Glomerular visceral epithelial cell (primary cell): ENCODE data around the gene P4HA2.

Experiments used
- DNase-seq: peaks from one replicate; pipeline ENCODE4 v3.0.0-alpha.2; 2016; ENCODE audit errors: extremely low spot score

P4HA2 gene

GRCh38 chr5:132227485-132228240, at the start of gene P4HA2:
P4HA2 (minus strand) TSS chr5:132227853; CDS start chr5:132218626, 9,227 bp downstream.
- peak; percentile 86 for DNase-seq

DNA sequence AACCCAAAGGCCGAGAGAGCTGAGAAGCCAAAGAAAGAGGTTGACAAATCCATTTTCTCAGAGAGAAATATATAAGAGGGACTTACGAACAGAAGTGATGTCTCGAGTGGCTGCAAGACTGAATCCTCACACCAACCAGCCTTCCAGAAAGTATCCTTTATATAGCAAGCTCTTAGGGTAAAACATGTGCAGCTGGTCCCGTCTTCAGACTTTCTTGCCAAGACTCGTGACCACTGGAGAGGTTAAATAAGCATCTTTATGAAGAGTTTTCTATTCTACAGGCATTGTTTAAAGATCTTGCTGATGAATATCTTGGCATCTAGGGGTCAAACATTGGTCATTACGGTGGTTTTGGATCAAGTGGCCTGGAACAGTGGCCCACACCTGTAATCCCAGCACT, 49.6 kb upstream of the P4HA2 start:
- DNase-seq, result no peak

GRCh38 chr5:132275367-132276220, 47.9 kb upstream of the P4HA2 start:
- no peak for DNase-seq

- no peak for DNase-seq
Observed at GRCh38 chr5:132274050-132274792, 46.6 kb upstream of the P4HA2 start.

DNA sequence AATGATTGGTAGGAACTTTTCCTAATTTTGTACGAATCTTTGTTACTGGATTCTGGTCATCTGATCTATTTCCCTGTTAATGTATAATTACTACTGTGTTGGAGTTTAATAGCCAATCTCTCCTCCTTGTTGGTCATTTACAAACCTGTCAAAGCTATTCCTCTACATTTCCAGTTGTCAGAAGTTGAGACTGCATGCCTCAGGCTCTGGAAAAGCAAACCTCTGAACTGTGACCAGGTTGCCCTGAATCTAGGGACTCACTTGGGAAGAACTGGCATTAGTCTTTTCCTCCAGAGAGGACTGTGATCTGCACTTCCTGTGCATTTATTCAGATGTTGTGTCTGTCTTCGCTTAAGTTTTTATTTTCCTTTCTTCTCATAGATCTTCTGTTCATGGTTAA, 46.0 kb upstream of the P4HA2 start:
- no peak for DNase-seq

DNA sequence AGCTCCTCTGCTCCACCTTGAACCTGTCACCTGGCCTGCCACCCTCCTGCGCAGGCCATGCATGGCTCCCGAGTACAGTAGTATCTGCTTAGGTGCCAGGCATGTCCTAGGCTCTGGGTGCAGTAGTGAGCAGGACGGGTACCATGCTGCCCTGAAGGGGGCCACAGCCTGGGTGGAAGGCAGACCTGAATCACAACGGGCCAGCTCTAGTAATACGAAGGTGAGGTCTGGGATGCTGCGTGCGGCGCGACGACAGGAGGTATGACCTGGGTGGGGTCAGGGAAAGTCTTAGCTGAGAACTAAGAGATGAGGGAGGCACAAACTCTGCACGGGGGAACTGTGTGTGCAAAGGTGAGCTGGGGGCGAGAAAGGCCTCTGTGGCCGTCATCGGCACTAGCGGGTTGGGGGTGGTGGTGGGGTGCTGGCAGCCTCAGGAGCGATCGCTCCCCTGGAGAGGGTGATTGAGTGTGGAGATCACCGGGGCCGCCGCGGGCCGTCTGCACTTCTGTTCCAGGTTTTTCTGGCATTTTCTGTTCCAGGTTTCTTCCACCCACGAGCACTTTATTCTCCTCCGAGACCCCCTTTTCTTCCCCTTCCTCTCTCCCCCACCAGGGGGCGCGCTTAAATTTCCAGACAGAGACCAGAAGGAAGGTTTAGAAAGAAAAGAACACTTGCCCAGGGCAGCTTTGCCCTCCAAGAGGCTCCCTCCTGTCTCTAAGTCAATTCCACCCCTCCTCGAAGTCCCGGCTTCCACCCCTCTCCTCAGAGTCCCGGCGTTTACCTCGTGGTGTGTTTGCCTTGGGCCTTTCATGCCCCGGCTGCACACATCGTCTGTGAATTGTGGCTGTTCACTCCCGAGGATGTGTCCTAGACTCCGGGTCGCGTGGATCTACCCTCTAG, 44.9 kb upstream of the P4HA2 start:
- DNase-seq, result peak; percentile 78

DNA sequence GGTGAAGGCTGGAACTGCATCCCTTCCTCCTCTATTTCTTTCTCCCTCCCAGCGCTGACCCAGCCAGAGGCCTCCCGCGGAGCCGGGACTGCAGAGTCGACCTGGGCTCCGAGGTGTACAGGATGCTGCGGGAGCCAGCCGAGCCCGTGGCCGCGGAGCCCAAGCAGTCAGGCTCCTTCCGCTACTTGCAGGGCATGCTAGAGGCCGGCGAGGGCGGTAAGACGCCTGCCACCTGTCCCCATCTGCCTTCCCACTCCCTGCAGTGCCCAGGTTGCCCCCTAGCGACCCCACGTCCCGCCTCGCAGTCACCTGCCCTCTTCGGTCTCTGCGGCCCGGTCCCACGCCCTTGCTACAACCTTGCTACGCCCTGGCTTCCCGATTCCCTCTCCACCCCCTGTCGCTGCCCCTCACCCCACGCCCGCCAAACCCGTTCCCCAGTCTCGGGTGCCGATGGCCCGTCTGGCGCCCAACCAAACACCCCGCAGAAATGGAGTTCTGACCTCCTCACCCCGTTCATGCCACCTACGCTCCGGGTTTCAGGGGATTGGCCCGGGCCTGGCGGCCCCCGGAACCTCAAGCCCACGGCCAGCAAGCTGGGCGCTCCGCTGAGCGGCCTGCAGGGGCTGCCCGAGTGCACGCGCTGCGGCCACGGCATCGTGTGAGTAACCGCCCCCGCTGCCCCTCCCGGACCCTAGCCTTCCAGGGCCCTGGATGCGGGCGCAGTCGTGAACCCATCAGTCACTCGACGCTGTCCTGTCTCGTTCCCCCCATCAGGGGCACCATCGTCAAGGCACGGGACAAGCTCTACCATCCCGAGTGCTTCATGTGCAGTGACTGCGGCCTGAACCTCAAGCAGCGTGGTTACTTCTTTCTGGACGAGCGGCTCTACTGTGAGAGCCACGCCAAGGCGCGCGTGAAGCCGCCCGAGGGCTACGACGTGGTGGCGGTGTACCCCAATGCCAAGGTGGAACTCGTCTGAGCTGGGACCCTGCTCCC, 43.9 kb upstream of the P4HA2 start:
- DNase-seq, result no peak

- no peak for DNase-seq
Observed at GRCh38 chr5:132270706-132271105, 43.1 kb upstream of the P4HA2 start.

GRCh38 chr5:132270335-132270665, 42.6 kb upstream of the P4HA2 start:
- no peak for DNase-seq

DNA sequence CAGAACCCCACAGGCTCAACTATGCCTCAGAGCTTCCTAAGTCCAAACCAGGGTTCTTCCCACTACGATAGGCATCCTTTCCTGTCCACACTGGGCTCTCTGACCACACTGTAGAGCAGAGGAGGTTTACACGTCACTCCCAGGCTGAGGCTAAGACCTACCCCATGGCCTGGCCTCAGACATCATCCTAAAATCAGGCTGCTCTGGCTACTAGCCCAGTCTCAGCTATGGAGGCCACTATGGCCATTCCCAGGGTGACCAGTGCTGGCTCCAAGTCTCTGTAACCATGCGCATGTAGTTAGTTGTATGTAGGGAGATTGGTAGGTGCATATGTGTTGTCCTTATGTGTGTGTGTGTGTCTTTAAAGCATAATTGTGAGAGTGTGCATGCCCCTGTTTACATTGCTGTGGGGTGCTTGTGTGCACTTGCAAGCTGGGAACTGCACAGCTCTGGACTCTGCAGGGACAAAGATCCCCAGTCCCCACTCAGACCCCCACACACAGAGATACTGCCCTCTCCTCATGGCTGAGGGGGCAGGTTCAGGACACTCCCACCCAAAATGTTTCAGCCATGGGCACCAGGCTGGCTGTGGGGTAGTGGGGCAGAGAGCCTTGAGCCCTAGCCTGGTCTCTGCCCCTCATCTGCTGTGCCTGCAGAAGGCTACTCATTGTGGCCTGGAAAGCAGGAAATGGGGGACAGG, 42.1 kb upstream of the P4HA2 start:
- no peak for DNase-seq

DNA sequence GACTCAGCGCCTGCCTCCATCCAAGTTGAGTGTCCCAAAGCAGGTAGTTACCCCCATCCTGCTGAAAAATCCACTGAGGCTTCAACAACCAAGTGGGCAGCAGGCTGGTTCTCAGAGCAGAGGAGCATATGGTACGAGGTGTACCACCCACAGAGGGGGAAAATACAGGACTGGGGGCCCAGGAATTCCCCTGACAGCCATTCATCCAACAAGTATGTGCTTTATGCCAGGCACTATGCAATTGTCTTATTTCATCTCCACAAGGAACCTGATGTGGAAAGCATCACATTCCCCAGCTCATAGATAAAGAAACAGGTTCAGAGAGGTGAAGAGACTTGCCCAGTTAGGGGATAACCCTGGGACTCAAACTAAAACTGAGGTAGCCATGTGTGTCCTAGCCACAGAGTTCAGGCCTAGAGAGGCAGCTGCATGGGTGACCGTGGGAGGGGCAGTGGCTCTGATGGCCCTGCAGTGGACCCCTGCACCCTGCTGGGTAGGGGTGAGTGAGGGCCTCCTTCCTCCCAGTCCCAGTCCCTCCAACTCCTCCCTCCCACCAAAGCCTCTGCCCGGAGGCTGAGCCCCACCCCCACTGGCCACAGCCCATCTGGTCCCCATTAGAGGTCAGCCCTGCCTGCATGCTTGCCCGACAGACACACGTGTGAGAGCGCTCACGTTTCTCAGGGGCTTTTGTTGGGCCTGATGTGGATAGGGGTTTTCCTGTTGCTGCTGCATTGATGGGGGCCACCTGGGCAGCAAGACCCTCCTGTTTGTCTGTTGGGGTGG, 41.3 kb upstream of the P4HA2 start:
- DNase-seq, result peak; percentile 91

GRCh38 chr5:132267931-132268768, 40.5 kb upstream of the P4HA2 start:
- DNase-seq, result no peak

- no peak for DNase-seq
Observed at GRCh38 chr5:132267166-132267739, 39.6 kb upstream of the P4HA2 start.

DNA sequence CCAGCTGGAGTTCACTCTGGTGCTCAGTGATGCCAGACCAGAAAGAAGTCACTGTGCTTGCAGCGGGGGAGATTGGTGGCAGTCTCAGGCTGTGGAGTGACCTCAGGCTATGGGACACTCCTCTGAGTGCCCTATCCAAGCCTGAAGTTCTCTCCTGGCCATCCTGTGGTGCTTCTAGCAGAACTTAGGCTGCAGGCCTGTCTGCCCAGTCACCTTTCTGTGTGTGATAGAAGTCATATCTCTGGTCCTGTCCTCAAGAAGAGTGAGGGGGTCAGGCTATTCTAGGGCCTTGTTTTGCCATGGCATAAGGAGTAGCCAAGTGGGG, 39.1 kb upstream of the P4HA2 start:
- DNase-seq, result no peak

- DNase-seq, result no peak
Observed at GRCh38 chr5:132266031-132266835, 38.6 kb upstream of the P4HA2 start.

- DNase-seq, result peak; percentile 99
Observed at GRCh38 chr5:132265336-132266030, 37.8 kb upstream of the P4HA2 start.
